Measurements from ENCODE around the gene NEUROG2.
A peak's percentile ranks its signal among the peaks of the same experiment; 100 is the strongest.

The NEUROG2 gene

GRCh38 chr4:112517911-112518310, 1.9 kb upstream of the NEUROG2 start:
- DNase-seq (ENCODE audit: low read depth, low spot score), result no peak
- H3K9ac ChIP-seq (ENCODE audit: insufficient read length), result no peak overlapping the region
- TF ChIP-seq EZH2 (IDR thresholded peaks at IDR 0.05), result no peak
- TF ChIP-seq FOXP2 (optimal IDR thresholded peaks at IDR 0.05; ENCODE audit: control extremely low read depth, extremely low read length, insufficient read depth), result no peak
- TF ChIP-seq POLR2AphosphoS5 (IDR thresholded peaks at IDR 0.05; ENCODE audit: borderline replicate concordance, low read depth, low read length), result no peak
- H3K36me3 ChIP-seq (ENCODE audit: insufficient read depth, low read length), result no peaks in the 10 kb centered on the region
- no peak overlapping the region for H3K4me3 ChIP-seq
- H3K27ac ChIP-seq, result no peak overlapping the region
- no peaks in the 10 kb centered on the region for H3K9me3 ChIP-seq (ENCODE audit: low read depth, low read length)

GRCh38 chr4:112517067-112517634, 1.2 kb upstream of the NEUROG2 start:
- Histone ChIP-seq H3K36me3 (ENCODE audit: insufficient read depth, low read length) (no peaks in the 10 kb centered on the region), H3K27ac (no peak overlapping the region), H3K9ac (ENCODE audit: insufficient read length) (no peak overlapping the region), H3K9me3 (ENCODE audit: low read depth, low read length) (no peaks in the 10 kb centered on the region), H3K4me3 (peak overlapping the region; percentile 90)
- no peak for TF ChIP-seq EZH2 (IDR thresholded peaks at IDR 0.05)
- TF ChIP-seq POLR2AphosphoS5 (IDR thresholded peaks at IDR 0.05; ENCODE audit: borderline replicate concordance, low read depth, low read length), result no peak
- no peak for TF ChIP-seq FOXP2 (optimal IDR thresholded peaks at IDR 0.05; ENCODE audit: control extremely low read depth, extremely low read length, insufficient read depth)
- DNase-seq (ENCODE audit: low read depth, low spot score), result no peak

GRCh38 chr4:112516471-112517066, 589 bp upstream of the NEUROG2 start:
- DNase-seq (ENCODE audit: low read depth, low spot score), result no peak
- Histone ChIP-seq H3K9me3 (ENCODE audit: low read depth, low read length) (no peaks in the 10 kb centered on the region), H3K36me3 (ENCODE audit: insufficient read depth, low read length) (no peaks in the 10 kb centered on the region), H3K4me3 (peak overlapping the region; percentile 90), H3K27ac (no peak overlapping the region), H3K9ac (ENCODE audit: insufficient read length) (no peak overlapping the region)
- peak; percentile 89 for TF ChIP-seq EZH2 (IDR thresholded peaks at IDR 0.05)
- no peak for TF ChIP-seq POLR2AphosphoS5 (IDR thresholded peaks at IDR 0.05; ENCODE audit: borderline replicate concordance, low read depth, low read length)

- no peaks in the 10 kb centered on the region for H3K9me3 ChIP-seq (ENCODE audit: low read depth, low read length)
- peak overlapping the region; percentile 90 for H3K4me3 ChIP-seq
- no peak overlapping the region for H3K9ac ChIP-seq (ENCODE audit: insufficient read length)
- H3K36me3 ChIP-seq (ENCODE audit: insufficient read depth, low read length), result no peaks in the 10 kb centered on the region
- DNase-seq (ENCODE audit: low read depth, low spot score), result no peak
- H3K27ac ChIP-seq, result no peak overlapping the region
- TF ChIP-seq EZH2 (IDR thresholded peaks at IDR 0.05) (no peak), FOXP2 (optimal IDR thresholded peaks at IDR 0.05; ENCODE audit: control extremely low read depth, extremely low read length, insufficient read depth) (no peak), POLR2AphosphoS5 (IDR thresholded peaks at IDR 0.05; ENCODE audit: borderline replicate concordance, low read depth, low read length) (no peak)
Measured at GRCh38 chr4:112515198-112516065, 548 bp downstream of the NEUROG2 start.

- H3K36me3 ChIP-seq (ENCODE audit: insufficient read depth, low read length), result no peaks in the 10 kb centered on the region
- H3K27ac ChIP-seq, result no peak overlapping the region
- no peak for DNase-seq (ENCODE audit: low read depth, low spot score)
- H3K4me3 ChIP-seq, result peak overlapping the region; percentile 90
- TF ChIP-seq EZH2 (IDR thresholded peaks at IDR 0.05) (no peak), POLR2AphosphoS5 (IDR thresholded peaks at IDR 0.05; ENCODE audit: borderline replicate concordance, low read depth, low read length) (no peak), FOXP2 (optimal IDR thresholded peaks at IDR 0.05; ENCODE audit: control extremely low read depth, extremely low read length, insufficient read depth) (no peak)
- no peak overlapping the region for H3K9ac ChIP-seq (ENCODE audit: insufficient read length)
- H3K9me3 ChIP-seq (ENCODE audit: low read depth, low read length), result no peaks in the 10 kb centered on the region
Measured at GRCh38 chr4:112514647-112515197, 1.3 kb downstream of the NEUROG2 start.

- Histone ChIP-seq H3K9me3 (ENCODE audit: low read depth, low read length) (no peaks in the 10 kb centered on the region), H3K36me3 (ENCODE audit: insufficient read depth, low read length) (no peaks in the 10 kb centered on the region), H3K9ac (ENCODE audit: insufficient read length) (no peak overlapping the region), H3K4me3 (peak overlapping the region; percentile 90), H3K27ac (no peak overlapping the region)
- DNase-seq (ENCODE audit: low read depth, low spot score), result no peak
- TF ChIP-seq FOXP2 (optimal IDR thresholded peaks at IDR 0.05; ENCODE audit: control extremely low read depth, extremely low read length, insufficient read depth) (no peak), EZH2 (IDR thresholded peaks at IDR 0.05) (no peak), POLR2AphosphoS5 (IDR thresholded peaks at IDR 0.05; ENCODE audit: borderline replicate concordance, low read depth, low read length) (no peak)
Measured at GRCh38 chr4:112513971-112514646, 1.9 kb downstream of the NEUROG2 start.

- Histone ChIP-seq H3K27ac (no peak overlapping the region), H3K36me3 (ENCODE audit: insufficient read depth, low read length) (no peaks in the 10 kb centered on the region), H3K9me3 (ENCODE audit: low read depth, low read length) (no peaks in the 10 kb centered on the region), H3K9ac (ENCODE audit: insufficient read length) (no peak overlapping the region), H3K4me3 (no peak overlapping the region)
- no peak for TF ChIP-seq POLR2AphosphoS5 (IDR thresholded peaks at IDR 0.05; ENCODE audit: borderline replicate concordance, low read depth, low read length)
- TF ChIP-seq FOXP2 (optimal IDR thresholded peaks at IDR 0.05; ENCODE audit: control extremely low read depth, extremely low read length, insufficient read depth), result no peak
- no peak for TF ChIP-seq EZH2 (IDR thresholded peaks at IDR 0.05)
- DNase-seq (ENCODE audit: low read depth, low spot score), result no peak
Measured at GRCh38 chr4:112511803-112512118, 4.2 kb downstream of the NEUROG2 start.

Data from SK-N-MC (cell line).